ENCODE data around the gene SEMA3E. TPM values are rescaled to one million over a fixed set of nuclear protein-coding genes. Genes with fewer than 3 reads are reported as not detected.
"Not testable (repeated sequence)": the region's sequence is repeated elsewhere in the genome, so short reads cannot be mapped to it uniquely, and the experiment has no call there.

The SEMA3E gene
- total RNA-seq, 6 experiments from 2014 or later, result not detected

GRCh38 chr7:83562289-83562688 is 86.7 kb downstream of the SEMA3E start:
- no peak for TF ChIP-seq CTCF (IDR thresholded peaks at IDR 0.05)
- Mint-ChIP-seq H3K27ac (no peak overlapping the region), H3K27me3 (ENCODE audit: insufficient read depth) (no peaks in the 10 kb centered on the region), H3K9me3 (peaks cover 16% of the 10 kb centered on the region), H3K4me3 (no peak overlapping the region), H3K4me1 (ENCODE audit: low read depth) (no peaks in the 10 kb centered on the region), H3K36me3 (ENCODE audit: low read depth) (no peaks in the 10 kb centered on the region)
- no peak for DNase-seq

GRCh38 chr7:83559887-83560286 is 89.1 kb downstream of the SEMA3E start:
- no peak for TF ChIP-seq CTCF (IDR thresholded peaks at IDR 0.05)
- Mint-ChIP-seq H3K27ac (no peak overlapping the region), H3K4me1 (ENCODE audit: low read depth) (no peaks in the 10 kb centered on the region)

GRCh38 chr7:83552556-83552955 is 96.4 kb downstream of the SEMA3E start:
- H3K27me3 Mint-ChIP-seq (ENCODE audit: insufficient read depth); DNase-seq; H3K4me1 Mint-ChIP-seq (ENCODE audit: low read depth); H3K36me3 Mint-ChIP-seq (ENCODE audit: low read depth); H3K27ac Mint-ChIP-seq; H3K4me3 Mint-ChIP-seq; H3K9me3 Mint-ChIP-seq: not testable (repeated sequence)

More at GRCh38 chr7:83559887-83560286, 89.1 kb downstream of the SEMA3E start:
- peaks cover 2% of the 10 kb centered on the region for H3K9me3 Mint-ChIP-seq
- no peaks in the 10 kb centered on the region for H3K36me3 Mint-ChIP-seq (ENCODE audit: low read depth)
- no peaks in the 10 kb centered on the region for H3K27me3 Mint-ChIP-seq (ENCODE audit: insufficient read depth)
- no peak overlapping the region for H3K4me3 Mint-ChIP-seq
- no peak for DNase-seq

GRCh38 chr7:83550100-83550499 is 98.8 kb downstream of the SEMA3E start:
- H3K9me3 Mint-ChIP-seq, result peaks cover 5% of the 10 kb centered on the region
- H3K27me3 Mint-ChIP-seq (ENCODE audit: insufficient read depth), result no peaks in the 10 kb centered on the region; the same call in 1 of the 2 replicates
- no peaks in the 10 kb centered on the region for H3K4me1 Mint-ChIP-seq (ENCODE audit: low read depth)
- no peak for TF ChIP-seq CTCF (IDR thresholded peaks at IDR 0.05)
- H3K27ac Mint-ChIP-seq, result no peak overlapping the region
- H3K36me3 Mint-ChIP-seq (ENCODE audit: low read depth), result no peaks in the 10 kb centered on the region
- peak; percentile 22 for DNase-seq
- H3K4me3 Mint-ChIP-seq, result no peak overlapping the region

- no peaks in the 10 kb centered on the region for H3K36me3 Mint-ChIP-seq (ENCODE audit: low read depth)
- H3K9me3 Mint-ChIP-seq, result no peaks in the 10 kb centered on the region; the same call in none of the 2 replicates
- H3K27ac Mint-ChIP-seq, result no peak overlapping the region
- no peak for TF ChIP-seq CTCF (IDR thresholded peaks at IDR 0.05)
- DNase-seq, result no peak
- H3K4me3 Mint-ChIP-seq, result no peak overlapping the region
- no peaks in the 10 kb centered on the region for H3K4me1 Mint-ChIP-seq (ENCODE audit: low read depth)
- no peaks in the 10 kb centered on the region; the same call in 1 of the 2 replicates for H3K27me3 Mint-ChIP-seq (ENCODE audit: insufficient read depth)
Measured at GRCh38 chr7:83548250-83548649, 100.7 kb downstream of the SEMA3E start.

GRCh38 chr7:83547526-83547925 is 101.4 kb downstream of the SEMA3E start:
- no peak for TF ChIP-seq CTCF (IDR thresholded peaks at IDR 0.05)
- Mint-ChIP-seq H3K4me3 (no peak overlapping the region), H3K27me3 (ENCODE audit: insufficient read depth) (no peaks in the 10 kb centered on the region; the same call in 1 of the 2 replicates), H3K4me1 (ENCODE audit: low read depth) (no peaks in the 10 kb centered on the region), H3K9me3 (no peaks in the 10 kb centered on the region; the same call in none of the 2 replicates), H3K36me3 (ENCODE audit: low read depth) (no peaks in the 10 kb centered on the region), H3K27ac (no peak overlapping the region)
- no peak for DNase-seq

Data from HFFc6 (cell line).